T-helper 1 cell treated with Interleukin-12 subunit alpha and Interleukin-12 subunit beta and Interleukin-4 antibody, amounts not matched to agents 30 ng/mL and 1 ng/mL, for 36 hours (primary cell): Measurements from ENCODE around the gene GRIN2C. TPM values are rescaled to one million over a fixed set of nuclear protein-coding genes. Genes with fewer than 3 reads are reported as not detected.

Source experiments
- intact Hi-C: fragments of 100-400 bp; cut with micrococcal nuclease; formaldehyde crosslinking; loops from one replicate; pipeline ENCODE4 v1.15.1; 2024
- total RNA-seq: library from RNA; stranded (reverse); gene quantifications from 2 replicates; pipeline ENCODE4 v1.2.3, GENCODE V29; 2022

The GRIN2C gene
- total RNA-seq, 1 donor from 2014 or later: 0.49 TPM

GRCh38 chr17:74879308-74879707 lies 19.6 kb upstream of the GRIN2C start:
- intact Hi-C loops: loop anchor here (10.0 kb wide), 2 partner anchors 305 to 975 kb away; partner anchors contain the start of genes SUMO2 and WBP2

GRCh38 chr17:74878658-74879057 lies 19.0 kb upstream of the GRIN2C start:
- intact Hi-C loops: loop anchor here (10.0 kb wide), 2 partner anchors 306 to 976 kb away; partner anchors contain the start of genes SUMO2 and WBP2

GRCh38 chr17:74877592-74878548 lies 18.2 kb upstream of the GRIN2C start:
- intact Hi-C loops: loop anchor here (10.0 kb wide), 2 partner anchors 307 to 977 kb away; partner anchors contain the start of genes SUMO2 and WBP2

GRCh38 chr17:74875977-74876593 lies 16.4 kb upstream of the GRIN2C start:
- intact Hi-C loops: loop anchor here (10.0 kb wide), 2 partner anchors 309 to 979 kb away; partner anchors contain the start of genes SUMO2 and WBP2

- intact Hi-C loops: loop anchor here (10.0 kb wide), 2 partner anchors 309 to 979 kb away; partner anchors contain the start of genes SUMO2 and WBP2
These were observed 15.7 kb upstream of the GRIN2C start for GRCh38 chr17:74875155-74875976.

GRCh38 chr17:74874615-74875037 lies 14.9 kb upstream of the GRIN2C start:
- intact Hi-C loops: loop anchor here (5.0 to 10.0 kb wide), 3 partner anchors 310 to 980 kb away; partner anchors contain the start of genes SUMO2, TTYH2 and WBP2

GRCh38 chr17:74873874-74874614 lies 14.4 kb upstream of the GRIN2C start:
- intact Hi-C loops: loop anchor here (1.0 to 10.0 kb wide), 17 partner anchors 22 to 981 kb away; partner anchors contain the start of genes ATP5PD, CDR2L, GGA3 and GRB2

- intact Hi-C loops: loop anchor here (1.0 to 10.0 kb wide), 17 partner anchors 21 to 982 kb away; partner anchors contain the start of genes ATP5PD, CDR2L, GGA3 and GRB2
These were observed 13.6 kb upstream of the GRIN2C start for GRCh38 chr17:74873037-74873873.

GRCh38 chr17:74872313-74873036 lies 12.8 kb upstream of the GRIN2C start, which contains the start of gene FDXR:
FDXR (minus strand) TSS chr17:74872994; CDS start chr17:74872944, 50 bp downstream.
- intact Hi-C loops: loop anchor here (1.0 to 10.0 kb wide), 17 partner anchors 20 to 982 kb away; partner anchors contain the start of genes ATP5PD, CDR2L, GGA3 and GRB2

GRCh38 chr17:74871356-74872076 lies 11.8 kb upstream of the GRIN2C start:
- intact Hi-C loops: loop anchor here (2.0 to 10.0 kb wide), 5 partner anchors 313 to 983 kb away; partner anchors contain the start of genes GRB2, NUP85, SUMO2 and TTYH2

- intact Hi-C loops: loop anchor here (5.0 to 10.0 kb wide), 3 partner anchors 314 to 984 kb away; partner anchors contain the start of genes SUMO2, TTYH2 and WBP2
These were observed 10.8 kb upstream of the GRIN2C start for GRCh38 chr17:74870512-74870911.

GRCh38 chr17:74870028-74870427 lies 10.3 kb upstream of the GRIN2C start:
- intact Hi-C loops: loop anchor here (5.0 to 10.0 kb wide), 3 partner anchors 315 to 985 kb away; partner anchors contain the start of genes SUMO2, TTYH2 and WBP2

- intact Hi-C loops: no loop called here
These were observed 9.2 kb upstream of the GRIN2C start for GRCh38 chr17:74868908-74869255.

- intact Hi-C loops: no loop called here
These were observed 8.7 kb upstream of the GRIN2C start for GRCh38 chr17:74868251-74868907.

GRCh38 chr17:74866198-74866835 lies 6.6 kb upstream of the GRIN2C start:
- intact Hi-C loops: no loop called here
